ENCODE results near the gene ZAP70.

Gene ZAP70

GRCh38 chr2:97755491-97755890 is 42.1 kb downstream of the ZAP70 start:
- DNase-seq: no peak

DNA sequence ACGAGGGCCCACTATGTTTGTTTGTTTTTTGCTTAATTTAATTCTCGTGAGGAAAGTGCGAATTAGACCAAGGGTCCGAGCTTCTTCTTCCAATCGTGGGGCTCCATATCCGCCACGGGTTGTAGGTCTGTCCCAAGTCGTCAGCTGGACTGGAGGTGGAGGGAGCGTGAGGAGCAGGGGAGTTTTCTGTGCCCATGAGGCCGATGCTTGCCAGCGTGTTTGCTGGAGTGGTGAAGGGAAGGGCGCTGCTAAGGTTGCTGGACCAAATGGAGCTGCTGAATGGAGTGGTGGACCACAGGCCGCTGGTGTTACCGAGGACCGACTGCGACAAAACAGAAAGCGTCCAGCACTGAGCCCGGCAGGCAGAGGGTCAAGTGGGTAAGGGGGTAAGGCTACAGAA is 43.7 kb downstream of the ZAP70 start:
- no peak for DNase-seq

DNA sequence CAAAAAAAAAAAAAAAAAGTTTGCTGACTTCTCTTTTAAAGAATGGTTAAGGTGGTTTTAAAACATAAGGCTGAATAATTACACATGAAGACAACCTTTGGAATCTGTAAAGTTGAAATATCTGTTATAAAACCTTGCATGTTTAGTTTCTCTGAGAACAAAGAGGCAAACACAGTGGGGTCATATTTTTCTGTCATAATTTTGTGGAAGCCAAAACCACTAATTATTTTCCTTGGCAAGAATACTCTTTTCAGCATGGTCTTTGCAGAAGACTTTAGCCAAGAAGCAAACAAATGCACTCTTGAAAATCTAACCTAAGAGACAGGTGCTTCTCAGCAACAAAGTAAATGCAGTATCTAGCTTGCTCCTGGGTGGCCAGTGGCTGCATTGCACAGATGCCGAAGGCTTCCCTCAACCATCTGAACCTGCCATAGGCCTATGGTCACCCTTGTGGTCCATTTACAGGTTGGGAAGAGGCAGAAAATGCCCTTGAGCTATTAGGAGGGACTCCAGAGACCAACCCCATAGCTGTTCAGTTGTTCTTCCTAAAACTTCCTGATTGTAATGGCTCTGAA is 44.8 kb downstream of the ZAP70 start:
- DNase-seq: no peak

- DNase-seq: no peak
Measured at GRCh38 chr2:97759727-97760407, 46.5 kb downstream of the ZAP70 start.

- DNase-seq: no peak
Measured at GRCh38 chr2:97760480-97761049, 47.2 kb downstream of the ZAP70 start.

DNA sequence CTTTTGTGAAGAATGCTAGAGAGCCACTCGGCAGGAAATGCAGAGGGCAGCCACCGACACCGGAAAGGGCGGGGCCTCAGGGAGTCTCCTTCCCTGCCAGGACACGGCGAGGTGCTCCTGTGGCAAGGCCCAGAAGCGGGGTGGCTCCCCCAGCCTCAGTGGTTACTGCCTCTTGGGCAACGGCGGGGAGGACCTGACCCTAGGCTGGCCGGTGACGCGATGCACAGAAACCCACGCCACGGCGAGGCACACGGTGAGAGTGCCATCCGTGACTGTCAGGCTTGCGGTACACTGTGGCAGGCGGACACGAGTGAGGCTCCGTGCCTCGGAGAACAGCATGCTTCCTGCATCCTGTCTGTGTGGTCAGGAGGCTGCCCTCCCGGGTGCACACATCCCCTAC is 47.8 kb downstream of the ZAP70 start:
- no peak for DNase-seq

- no peak for DNase-seq
Measured at GRCh38 chr2:97763176-97763845, 49.9 kb downstream of the ZAP70 start.

DNA sequence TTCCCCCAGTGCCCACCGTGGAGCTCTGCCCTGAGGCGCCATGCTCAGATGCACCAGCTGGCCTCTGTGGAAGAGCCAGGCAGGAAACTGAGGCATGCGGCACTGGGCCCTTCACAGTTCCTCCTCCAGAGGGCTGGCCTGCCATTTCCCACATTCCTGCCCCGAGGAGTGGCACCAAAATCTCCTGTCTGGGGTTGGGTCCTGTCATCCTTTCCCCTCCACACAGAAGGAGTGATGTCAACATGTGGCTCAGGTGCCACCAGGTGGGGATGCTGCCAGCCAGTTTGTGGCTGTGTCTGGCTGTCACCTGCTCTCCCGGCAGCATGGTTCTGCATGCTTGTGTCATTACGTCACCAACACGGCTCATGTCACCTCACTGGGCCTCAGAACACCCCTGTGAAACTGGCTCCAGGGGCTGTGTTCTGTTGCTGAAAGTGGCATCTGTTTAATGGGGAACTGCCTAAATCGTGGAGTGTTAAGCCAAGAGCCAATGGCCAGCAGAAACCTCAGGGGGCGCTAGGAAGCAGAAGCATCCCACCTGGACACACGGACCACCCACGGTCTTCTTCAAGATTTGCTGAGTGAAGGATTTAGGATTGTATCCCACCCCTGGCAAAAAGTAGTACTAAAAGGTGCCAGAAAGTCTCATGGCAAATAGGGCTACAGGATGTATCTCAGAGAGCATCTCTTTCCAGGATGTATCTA is 51.3 kb downstream of the ZAP70 start:
- DNase-seq: no peak

- no peak for DNase-seq
Measured at GRCh38 chr2:97765933-97766332, 52.6 kb downstream of the ZAP70 start.

- DNase-seq: no peak
Measured at GRCh38 chr2:97766567-97766966, 53.2 kb downstream of the ZAP70 start.

- no peak for DNase-seq
Measured at GRCh38 chr2:97769308-97769707, 55.9 kb downstream of the ZAP70 start.

DNA sequence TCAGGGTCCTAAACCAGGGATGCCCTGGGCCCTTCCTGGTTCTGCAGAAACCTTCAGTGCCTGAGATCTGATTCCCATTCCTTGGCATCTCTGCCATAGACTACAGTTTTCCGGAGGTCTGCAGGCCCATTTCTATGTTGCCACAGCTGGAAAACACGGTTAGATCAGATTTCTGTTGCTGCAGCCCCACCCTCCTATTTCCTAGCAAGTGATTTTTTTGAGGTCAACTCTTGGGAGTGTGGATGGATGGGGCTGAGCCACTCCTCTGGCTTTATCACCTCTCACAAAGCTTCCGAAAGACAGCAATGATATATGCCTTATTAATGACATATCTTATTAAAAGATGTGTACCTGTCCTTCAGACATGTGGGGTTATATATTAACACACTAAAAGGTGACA is 56.3 kb downstream of the ZAP70 start:
- DNase-seq: no peak

GRCh38 chr2:97770445-97770844 is 57.1 kb downstream of the ZAP70 start:
- no peak for DNase-seq

DNA sequence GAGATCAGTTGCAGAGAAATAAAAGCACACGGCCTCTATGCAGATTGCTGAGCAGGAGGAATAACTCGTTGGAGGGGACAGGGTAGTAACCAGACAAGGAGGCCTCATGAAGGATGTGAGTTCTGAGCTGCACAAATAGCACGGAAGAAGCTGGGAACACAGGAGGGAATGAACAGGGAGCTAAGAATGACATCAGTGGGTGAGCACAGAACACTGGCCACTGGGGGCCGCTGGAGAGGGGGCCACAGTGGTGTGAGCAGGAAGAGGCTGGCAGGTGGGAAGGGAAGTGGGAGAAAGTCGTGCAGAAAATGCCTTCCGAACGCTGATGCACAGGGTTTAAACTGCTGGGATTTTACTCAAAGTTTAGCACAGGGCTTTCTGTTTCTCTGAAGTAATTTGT is 61.0 kb downstream of the ZAP70 start:
- DNase-seq: peak; percentile 3

GRCh38 chr2:97775074-97775473 is 61.7 kb downstream of the ZAP70 start:
- no peak for DNase-seq

DNA sequence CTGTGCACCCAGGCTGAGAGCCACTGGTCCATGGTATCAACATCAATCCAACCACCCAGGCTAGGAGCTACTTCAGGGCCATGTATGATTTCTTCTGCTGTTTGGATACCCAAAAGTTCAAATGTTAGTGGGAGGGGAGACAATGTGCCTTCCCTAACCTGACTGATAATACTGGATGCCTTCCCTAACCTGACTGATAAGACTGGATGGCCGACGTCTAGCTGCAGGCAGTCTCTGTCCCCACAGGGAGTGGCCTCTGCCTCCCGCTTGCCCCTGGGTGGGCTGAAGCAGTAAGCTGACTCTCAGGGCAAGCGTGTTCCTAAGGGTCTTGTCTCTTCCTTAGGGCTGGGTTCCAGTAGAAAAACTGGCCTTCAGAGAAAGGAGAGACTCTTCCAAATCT is 65.8 kb downstream of the ZAP70 start:
- no peak for DNase-seq

- DNase-seq: no peak
Measured at GRCh38 chr2:97781981-97782380, 68.6 kb downstream of the ZAP70 start.

DNA sequence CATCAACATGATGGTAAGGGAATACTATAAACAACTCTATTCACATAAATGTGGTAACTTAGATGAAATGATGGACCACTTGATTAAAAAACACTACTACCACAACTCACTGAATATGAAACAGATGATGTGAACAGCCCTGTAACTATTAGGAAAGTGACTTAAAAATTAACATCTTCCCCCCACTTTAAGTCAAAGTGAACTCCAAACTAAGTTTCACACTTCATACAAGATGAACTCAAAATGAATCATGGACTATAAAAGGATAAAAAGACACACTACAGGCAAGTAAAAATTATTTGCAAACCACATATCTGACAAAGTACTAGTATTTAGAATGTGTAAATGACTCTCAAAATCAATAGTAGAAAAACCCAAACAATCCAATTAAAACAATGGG is 71.6 kb downstream of the ZAP70 start:
- DNase-seq: no peak

DNA sequence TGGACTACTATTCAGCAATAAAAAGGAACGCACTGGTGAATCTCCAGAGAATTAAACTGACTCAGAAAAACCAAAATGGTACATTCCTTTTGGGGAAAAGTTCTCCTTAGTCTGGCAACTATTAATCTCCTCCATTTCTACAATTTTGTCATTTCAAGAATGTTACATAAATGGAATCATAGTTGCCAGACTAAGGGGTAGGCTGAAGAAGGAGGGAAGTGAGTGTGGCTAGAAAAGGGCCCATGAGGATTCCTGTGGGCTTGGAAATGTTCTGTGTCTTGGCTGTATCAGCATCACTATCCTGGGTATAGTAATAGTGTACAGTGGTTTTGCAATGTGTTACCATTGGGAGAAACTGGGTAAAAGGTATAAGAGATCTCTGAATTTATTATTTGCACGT is 72.4 kb downstream of the ZAP70 start:
- DNase-seq: no peak

DNA sequence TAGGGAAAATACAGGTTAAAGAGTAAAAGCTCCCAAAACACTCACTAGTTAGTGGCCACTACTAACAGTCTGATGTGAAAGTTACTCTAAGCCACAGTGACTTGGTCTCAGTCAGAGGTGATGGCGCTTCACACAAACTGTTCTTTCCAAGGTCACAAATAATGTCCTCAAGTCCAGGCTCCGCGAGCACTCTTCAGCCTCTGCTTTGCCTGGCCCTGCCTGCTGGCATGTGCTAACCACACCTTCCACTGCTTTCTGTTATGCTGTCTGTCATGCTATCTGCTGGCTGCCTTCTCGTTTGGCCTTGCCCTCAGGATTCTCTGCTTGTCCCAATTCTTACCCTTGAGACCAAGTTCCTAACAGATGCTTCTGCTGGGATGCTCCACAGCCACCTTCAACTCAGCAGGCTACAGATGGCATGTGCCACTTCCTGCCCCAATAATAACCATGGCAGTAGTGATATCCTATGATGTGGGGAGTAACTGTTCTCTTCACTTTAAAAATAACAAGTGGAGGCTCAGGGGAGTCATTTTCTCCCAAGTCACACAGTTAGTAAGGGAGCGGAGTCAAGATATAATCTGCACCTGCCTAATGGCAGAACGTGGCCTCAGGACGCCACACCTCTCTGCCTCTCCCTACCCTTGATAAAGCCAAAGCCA is 75.7 kb downstream of the ZAP70 start:
- DNase-seq: no peak
